Amygdala (tissue), 56 donors: Measurements from ENCODE around the gene PCNA.

Source experiments
- DNase-seq, 56 donors: peaks; one replicate each; lab custom pipeline; 2025; lab: John Stamatoyannopoulos, UW

The PCNA gene

DNA sequence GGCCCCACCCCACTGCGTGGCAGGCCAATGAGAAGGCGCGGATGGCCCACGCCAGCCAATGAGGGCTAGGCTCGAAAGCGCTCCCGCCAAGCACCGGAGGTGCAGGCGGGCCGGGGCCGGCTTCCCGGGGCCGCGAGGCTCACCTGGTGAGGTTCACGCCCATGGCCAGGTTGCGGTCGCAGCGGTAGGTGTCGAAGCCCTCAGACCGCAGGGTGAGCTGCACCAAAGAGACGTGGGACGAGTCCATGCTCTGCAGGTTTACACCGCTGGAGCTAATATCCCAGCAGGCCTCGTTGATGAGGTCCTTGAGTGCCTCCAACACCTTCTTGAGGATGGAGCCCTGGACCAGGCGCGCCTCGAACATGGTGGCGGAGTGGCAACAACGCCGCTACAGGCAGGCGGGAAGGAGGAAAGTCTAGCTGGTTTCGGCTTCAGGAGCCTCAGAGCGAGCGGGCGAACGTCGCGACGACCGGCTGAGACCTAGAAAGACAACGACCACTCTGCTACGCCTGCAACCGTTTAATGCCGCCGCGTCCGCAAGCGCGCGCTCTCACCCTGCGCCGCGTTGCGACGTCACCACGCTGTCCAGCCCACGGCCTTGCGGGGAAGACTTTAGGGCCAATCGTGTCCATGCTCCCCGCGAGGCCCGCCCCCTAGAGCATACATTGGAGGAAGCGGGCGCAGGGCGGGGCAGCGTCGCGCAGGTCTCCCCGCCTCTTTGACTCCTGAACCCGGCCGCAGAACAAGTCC is at the start of gene PCNA:
PCNA (minus strand) TSS at position 524 of the 750 bp plus-strand sequence; CDS start at position 364, 160 bp downstream.
- peak in 55 of 56 donors; percentile 54 to 98 (median 92) for DNase-seq

DNA sequence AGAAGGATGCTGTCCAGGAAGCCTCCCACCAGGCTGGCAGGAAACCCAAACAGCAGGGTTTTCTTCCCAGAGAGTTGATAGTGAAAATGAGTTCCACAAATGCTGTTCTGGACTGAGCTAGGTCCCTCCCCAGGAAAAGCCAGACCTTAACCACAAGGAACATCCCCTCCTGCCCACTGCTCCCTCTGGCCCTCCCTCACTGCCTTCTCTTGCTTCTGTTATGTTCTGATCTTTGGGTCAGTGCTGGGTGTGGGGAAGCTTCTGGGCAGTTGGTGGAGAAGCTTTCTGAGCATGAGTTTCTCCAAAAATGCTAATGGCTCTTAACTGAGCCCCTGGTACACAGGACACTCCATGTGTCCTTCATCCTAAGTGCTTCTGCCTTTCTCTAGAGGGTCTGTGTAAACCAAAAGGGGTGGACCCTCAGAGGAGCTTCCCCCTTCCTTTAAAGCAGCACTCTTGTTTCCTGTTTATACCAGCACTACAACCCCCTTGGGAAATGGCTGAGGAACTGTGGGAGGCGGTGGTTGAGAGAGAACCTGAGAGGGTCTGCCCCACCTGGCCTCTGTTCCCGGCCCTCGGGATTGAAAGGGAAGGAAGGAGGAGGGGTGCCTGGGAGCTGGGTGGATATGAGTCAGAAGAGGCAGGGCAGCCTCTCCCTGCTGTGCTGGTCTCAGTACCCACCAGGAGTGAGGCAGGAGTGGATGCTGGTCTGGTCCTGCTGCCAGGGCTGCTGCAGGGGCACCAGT is 49.1 kb upstream of the PCNA start:
- DNase-seq = no peak

DNA sequence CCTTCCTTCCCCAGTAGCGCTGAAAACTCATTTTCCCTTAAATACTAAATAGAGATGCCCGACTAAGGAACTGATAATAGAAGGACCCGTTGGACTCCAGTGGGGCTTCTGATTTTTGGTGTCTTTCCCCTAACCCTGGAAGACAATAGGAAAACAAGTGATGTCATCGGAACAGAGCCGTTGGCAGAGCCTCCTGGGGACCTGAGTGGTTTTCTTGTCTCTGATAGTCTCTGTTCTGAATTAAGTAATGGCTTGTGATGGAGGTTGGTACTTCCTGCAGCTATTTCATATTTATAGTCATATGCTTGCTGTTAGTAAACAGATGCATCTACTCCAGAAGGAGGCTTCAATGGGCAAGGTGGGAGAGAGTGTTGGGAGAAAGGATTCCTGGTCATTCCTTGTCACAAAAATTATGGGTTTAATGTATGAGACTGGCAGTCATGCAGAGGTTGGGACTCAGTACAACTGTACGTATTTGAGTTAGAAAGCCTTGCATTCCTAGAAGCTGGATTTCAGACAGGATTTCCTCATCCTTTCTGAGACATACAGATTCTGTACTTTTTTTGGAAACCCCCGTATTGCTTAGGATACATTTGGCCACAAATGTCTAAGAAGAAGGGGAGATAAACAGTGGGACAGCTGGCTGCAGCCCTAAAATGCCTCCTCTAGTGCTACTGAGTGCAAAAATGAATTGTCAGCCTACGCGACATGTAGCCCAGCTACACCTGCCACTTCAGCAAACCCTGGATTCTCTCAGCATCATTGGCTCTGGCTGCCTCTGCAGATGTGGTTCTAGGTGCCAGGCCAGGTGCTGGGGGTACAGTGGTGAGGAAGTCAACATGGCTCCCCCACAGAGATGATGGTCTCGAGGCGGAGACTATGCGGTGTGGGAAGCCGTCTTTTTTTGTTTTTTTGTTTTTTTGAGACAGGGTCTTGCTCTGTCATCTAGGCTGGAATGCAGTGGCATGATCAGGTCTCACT is 45.2 kb upstream of the PCNA start:
- DNase-seq = no peak

DNA sequence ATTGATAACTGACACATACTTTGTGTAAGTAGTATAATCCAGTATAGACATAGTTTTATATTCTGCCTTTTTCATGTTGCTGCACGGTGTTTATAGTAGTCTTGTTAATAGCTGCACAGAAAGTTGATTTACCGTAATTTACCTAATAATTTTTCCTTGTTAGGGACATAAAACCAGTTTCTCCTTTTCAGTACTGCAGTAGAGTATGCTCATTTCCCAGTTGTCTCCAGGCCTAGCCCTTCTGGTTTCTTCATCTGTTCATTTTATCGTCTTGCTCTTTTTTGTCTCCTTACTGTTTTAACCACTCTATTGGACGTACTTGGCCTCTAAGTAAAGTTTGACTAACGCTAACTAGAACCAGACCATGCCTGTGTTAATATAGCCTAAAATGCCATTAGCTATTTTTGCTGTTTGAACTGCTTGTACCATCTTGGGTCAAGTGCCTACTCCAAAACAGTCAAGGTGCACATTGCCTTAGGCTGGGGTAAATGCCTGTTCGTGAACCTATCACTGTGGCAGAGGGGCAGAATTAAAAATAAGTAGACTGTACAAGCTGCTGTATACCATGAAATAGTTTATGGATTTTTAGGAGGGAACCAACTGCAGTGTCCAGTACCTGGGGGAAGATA is 41.9 kb upstream of the PCNA start:
- DNase-seq = no peak

DNA sequence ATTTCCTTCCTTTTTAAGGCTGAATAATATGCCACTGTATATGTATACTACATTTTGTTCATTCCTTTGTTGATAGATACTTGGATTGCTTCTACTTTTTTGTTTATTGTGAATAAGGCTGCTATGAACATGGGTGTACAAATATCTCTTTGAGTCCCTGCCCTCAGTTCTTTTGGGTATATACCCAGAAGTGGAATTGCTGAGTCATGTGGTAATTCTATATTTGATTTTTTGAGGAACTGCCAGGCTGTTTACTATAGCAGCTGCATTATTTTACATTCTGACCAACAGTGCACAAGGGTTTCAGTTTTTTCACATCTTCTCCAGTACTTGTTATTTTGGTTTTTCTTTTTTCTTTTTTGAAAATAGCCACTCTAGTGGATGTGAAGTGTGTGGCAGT is 41.1 kb upstream of the PCNA start:
- no peak for DNase-seq

DNA sequence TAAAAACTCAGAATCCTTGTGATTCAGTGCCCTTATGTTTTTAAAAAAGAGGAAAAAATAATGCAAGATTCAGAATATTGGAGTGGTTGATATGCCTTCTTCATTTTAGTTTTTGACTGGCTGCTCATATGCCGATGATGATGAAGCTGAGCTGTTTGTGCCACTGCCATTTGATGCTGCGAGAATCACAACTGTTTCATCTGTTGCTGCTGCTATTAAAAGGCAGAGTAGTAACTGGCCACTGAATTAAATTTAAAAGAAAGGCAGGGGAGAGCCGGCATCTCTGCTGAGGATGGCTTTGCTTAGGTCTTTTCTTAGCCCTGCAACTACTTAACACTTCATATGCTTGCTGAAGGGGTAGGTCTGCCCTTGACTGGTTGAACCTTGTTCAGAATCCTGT is 40.2 kb upstream of the PCNA start:
- no peak for DNase-seq

DNA sequence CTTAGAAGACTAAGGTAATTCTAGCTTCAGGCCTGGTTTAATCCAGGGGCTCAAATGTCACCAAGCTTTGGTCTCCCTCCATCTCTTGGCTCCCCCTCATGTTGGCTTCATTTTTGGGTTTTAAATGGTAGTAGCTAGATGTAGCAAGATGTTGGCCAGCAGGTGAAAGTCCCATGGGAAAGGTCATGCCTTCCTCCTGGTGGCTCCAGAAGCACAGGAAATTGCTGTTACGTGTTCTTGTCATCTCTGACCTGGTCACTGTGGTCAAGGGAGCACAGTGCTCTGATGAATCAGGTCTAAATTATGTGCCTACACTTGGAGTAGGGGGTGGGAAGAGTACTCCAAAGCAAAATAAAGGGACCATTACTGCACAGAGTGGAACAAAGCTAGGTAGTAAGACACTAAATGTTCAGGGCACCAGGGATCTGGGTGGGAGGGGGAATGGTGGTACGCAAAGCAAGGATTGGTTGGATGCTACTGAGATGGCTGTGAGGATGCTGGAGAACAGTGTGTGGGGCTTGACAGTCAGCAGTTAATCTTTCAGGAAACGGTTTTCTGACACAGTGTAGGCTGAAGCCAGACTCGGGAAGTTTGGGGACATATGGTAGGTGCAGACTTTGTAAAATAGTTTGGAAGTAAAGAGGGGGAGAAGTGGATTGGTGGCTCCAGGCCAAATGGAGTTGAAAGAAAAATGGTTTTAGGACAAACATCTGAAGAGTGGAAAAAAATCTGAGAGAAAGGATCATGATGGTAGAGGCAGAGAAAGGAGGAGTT is 37.1 kb upstream of the PCNA start:
- peak in 1 of 56 donors; percentile 10 for DNase-seq

DNA sequence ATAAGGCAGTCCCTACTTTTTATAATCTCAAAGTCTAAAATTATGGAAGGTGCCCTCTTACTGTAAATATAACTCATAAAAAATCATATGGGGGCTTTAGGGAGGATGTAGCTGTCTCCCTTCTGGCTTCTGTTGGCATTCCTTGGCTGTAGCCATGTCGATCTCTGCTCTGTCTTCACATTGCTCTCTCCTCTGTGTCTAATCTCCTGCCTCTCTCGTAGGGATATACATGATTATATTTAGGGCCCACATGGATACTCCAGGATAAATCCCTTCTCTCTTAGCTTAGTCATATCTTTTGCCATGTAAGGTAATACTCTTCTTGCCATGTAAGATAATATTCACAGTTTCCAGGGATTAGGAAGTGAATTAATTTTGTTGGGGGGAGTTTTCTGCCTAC is 35.6 kb upstream of the PCNA start:
- no peak for DNase-seq

DNA sequence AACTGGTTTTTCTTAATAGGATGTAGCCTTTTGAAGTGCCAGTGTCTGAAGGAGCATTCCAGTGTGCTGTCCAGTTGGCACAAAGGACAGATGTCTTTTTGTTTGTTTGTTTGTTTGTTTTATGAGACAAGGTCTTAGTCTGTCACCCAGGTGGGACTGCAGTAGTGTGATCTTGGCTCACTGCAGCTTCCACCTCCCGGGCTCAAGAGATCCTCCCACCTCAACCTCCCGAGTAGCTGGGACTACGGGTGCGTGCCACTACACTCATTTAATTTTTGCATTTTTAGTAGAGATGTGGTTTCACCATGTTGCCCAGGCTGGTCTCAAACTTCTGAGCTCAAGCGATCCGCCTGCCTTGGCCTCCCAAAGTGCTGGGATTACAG is 34.8 kb upstream of the PCNA start:
- DNase-seq = no peak

DNA sequence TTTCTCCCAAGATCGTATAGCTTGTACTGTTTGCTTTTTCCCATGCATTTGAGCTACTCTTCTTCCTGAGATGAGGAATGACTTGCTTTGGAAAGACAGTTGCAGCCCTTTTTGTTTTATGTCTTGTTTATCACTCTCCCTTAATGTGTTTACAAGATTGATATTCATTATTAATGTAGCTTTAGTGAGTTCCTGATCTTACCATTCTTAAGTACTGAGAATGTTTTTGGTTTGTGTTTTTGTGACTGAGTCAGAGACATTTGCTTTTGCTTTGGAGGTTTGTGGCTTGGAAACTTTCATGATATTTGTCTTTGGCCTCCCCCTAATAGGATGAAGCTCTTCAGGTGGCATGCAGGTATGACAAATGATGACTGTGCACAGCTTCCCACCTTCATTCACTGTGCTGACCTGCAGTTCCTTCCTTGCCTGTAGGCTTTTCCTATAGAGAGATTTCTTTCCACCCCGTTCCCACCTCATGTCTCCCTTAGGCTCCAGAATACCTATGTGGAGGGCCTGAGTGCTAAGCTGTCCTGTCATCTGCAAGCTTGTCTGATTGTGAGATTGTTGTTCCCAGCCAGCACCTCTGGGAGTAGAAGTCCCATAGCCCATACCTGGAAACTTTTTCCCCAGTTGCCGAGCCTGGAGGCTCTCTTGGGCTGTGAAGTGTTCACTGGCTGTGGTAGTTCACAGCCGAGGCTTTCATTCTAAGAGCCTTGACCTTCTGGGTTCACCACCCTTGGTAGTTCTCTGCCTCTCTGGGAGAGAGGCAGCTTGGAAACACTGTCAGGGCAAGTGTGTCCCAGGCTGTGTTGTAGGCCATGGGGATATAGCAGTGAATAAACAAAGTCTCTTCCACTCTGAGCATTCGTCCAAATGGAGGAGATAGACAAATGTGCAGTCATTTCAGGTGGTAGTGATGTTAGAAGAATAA is 34.1 kb upstream of the PCNA start:
- no peak for DNase-seq

DNA sequence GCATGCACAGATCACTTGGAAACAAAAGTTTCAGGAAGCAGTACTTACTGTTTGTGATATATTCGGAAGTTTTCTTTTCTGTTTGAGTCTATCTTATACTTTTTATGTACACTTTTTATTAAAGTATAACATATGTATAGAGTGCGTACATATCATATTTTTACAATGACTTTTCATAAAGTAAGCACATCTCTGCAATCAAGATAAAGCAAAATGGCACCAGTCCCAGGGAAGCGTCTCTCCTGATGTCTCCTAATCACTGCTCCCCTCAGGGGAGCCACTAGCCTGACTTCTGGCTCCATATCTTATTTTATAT is 33.4 kb upstream of the PCNA start:
- no peak for DNase-seq

DNA sequence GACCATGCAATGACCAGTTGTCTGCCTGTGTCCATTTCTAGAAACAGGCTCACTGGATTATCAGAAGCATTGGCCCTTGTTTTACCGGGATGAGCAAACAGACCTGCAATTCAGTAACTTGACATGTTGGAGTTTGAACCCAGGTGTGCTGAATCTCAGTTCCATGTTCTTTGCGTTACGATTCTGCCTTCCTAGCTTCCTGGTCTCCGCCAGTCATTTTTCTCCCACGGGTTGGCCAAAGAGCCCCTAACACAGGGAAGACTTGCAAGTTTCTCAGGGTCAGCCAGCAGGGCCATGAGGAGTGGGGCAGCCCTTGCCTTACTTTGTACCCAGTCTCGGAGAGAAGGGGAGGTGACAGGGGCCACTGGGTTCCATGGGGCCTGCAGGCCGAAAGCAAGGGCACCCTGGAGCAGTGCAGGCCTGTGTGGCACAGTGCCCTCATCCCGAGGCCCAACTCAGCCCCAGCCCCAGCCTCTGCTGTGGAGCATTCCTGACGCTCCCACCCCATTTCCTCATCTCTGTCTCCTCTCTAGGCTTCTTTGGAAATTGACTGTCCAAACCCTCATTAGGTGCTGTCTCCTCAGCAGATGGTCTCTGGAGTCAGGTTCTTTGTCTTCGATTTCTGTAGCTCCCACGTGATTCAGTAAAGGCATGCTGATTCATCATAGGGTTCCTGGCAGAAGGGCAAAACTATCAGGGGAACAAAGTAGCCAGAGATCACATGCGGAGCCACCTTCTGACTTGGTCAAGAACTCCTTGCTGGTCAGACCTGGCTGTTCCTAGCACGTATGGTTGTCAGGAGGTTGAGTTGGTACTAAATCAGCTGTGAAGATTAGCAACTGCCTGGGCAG is 30.7 kb upstream of the PCNA start:
- no peak for DNase-seq

DNA sequence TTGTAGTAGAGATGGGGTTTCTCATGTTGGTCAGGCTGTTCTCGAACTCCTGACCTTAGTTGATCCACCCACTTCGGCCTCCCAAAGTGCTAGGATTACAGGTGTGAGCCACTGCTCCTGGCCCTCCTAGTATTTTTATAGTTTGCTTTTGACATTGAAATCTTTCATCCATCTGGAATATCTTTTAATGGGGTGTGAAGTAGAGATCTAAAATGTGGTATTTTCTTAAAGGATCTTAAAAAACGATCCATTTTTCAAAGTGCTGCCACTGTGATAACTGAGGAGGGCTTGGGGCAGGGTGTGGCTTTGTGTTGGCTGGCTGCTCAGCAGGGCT is 30.1 kb upstream of the PCNA start:
- DNase-seq = no peak

DNA sequence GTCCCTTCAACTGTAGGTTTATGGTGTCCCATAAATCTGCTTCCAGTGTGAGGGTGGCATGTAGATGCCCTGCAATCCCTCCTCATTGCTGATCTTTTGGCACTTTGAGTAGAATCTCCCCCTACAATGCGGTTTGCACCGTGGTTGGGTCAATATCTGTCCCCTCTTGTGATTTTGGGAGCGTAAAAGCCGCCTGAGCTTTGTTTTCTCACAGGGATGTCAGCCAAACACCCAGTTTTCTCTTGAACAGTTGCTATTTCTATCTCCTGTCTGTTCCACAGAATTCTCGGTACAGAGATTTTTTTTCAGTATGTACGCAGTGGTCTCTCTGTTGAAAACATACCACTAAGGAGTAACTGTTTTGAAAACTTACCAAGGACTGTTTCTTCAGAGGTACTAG is 28.8 kb upstream of the PCNA start:
- DNase-seq = no peak

DNA sequence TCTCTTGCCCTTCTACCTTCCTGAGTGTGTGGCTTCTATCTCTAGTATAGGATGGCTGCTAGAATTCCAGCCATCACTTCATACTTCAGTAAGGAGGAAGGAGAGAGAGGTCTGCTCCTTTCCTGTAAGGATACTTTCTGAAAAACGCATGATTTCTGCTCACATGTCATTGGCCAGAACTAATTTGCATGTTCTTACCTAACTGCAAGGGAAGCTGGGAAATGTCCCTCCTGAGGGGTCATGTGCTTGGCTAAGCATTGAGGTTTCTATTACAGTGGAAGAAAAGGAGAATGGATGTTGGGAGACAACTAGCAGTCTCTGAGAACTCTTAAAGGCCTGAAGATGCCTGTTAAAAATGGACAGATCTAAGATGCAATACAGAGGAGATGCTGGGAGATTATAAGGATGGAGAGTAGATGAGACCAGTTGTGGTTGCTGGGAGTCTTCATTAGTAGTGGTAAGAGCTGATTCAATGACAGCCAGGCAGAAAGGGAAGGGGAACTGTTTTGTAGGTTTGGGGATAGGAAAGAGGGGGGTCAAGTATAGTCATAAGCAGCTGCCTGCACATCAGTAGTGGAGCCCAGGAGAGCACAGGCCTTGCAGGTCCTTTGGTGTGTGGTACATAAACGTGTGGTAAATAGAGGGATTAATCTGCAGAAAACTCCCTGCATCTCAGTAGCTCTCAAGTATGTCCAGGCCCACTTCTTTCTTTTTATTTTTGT is 27.3 kb upstream of the PCNA start:
- no peak for DNase-seq

DNA sequence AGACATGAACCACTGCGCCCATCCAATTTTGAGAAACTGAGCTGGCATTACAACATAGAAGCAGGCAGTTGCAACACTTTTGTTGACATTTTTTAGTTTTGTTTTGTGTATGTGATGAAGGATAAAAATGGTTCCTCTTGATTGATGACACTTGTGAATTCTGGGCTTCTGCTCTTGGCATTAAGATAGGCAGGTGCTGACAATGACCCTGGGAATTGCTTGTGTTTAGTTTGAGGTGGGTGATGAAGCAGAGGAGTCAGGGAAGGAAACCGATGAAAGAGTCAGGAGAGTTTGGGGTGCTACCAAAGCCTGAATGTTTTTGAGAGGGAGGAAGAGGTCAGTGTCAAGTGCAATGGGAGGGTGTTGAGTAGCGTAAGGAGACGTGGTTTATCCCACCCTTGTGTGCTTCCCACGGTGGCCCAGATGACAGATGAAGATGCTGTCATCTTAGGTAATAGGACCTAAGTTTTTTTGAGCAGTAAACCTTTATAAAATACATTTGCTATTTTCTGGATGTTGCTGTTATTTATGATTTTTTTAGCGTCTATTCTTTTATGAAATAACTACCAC is 26.4 kb upstream of the PCNA start:
- no peak for DNase-seq
